ENCODE data around the gene FCHO2.

DNA sequence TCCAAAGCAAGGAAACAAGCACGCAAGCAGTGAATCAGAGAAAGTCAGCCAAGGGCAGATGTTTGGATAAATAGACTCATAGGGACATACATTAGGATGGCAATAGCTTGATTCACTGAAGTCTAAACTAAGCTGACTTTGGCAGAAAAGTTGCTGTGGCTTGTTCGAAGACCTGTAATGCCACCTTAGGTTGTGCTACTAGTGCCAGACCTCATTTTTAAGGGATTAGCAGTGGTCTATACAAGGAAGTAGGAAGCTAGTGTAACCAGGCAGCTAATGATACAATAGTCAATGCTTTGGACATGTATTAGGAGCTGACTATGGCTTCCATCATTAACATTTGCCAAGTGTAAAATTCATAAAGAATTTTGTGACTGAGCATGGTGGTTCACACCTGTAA is 63.1 kb downstream of the FCHO2 start:
- TF ChIP-seq, protein P1, sequence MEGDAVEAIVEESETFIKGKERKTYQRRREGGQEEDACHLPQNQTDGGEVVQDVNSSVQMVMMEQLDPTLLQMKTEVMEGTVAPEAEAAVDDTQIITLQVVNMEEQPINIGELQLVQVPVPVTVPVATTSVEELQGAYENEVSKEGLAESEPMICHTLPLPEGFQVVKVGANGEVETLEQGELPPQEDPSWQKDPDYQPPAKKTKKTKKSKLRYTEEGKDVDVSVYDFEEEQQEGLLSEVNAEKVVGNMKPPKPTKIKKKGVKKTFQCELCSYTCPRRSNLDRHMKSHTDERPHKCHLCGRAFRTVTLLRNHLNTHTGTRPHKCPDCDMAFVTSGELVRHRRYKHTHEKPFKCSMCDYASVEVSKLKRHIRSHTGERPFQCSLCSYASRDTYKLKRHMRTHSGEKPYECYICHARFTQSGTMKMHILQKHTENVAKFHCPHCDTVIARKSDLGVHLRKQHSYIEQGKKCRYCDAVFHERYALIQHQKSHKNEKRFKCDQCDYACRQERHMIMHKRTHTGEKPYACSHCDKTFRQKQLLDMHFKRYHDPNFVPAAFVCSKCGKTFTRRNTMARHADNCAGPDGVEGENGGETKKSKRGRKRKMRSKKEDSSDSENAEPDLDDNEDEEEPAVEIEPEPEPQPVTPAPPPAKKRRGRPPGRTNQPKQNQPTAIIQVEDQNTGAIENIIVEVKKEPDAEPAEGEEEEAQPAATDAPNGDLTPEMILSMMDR (IDR thresholded peaks at IDR 0.05) = no peak
- TF ChIP-seq POLR2A (IDR thresholded peaks at IDR 0.05) = no peak

Measured in thyroid gland (tissue), 4 donors.